Measurements from ENCODE around the gene ADGRL2. TPM values are rescaled to one million over a fixed set of nuclear protein-coding genes. Genes with fewer than 3 reads are reported as not detected.

Gene ADGRL2
- polyA plus RNA-seq, 1 donor from 2014 or later: 190 TPM

- Histone ChIP-seq H3K9ac (ENCODE audit: low read length) (no peak overlapping the region), H3K9me3 (ENCODE audit: low read length) (no peaks in the 10 kb centered on the region), H3K4me2 (ENCODE audit: low read length) (no peak overlapping the region), H2AFZ (ENCODE audit: low read depth, low read length) (no peak overlapping the region), H4K20me1 (ENCODE audit: insufficient read depth) (no peaks in the 10 kb centered on the region), H3F3A (ENCODE audit: insufficient read depth, low read length, poor library complexity, severe bottlenecking) (no peaks in the 10 kb centered on the region), H3K27me3 (ENCODE audit: insufficient read depth, low read depth, low read length) (no peaks in the 10 kb centered on the region), H3K4me3 (ENCODE audit: low read length) (no peak overlapping the region), H3K36me3 (ENCODE audit: insufficient read depth, low read length) (no peaks in the 10 kb centered on the region), H3K79me2 (replicated peaks; ENCODE audit: insufficient read depth, low read length) (no peaks in the 10 kb centered on the region), H3K9me2 (ENCODE audit: insufficient read depth, low read length) (no peaks in the 10 kb centered on the region), H3K27ac (ENCODE audit: low read length) (no peak overlapping the region)
- TF ChIP-seq MXI1 (conservative IDR thresholded peaks at IDR 0.05; ENCODE audit: poor library complexity, severe bottlenecking) (no peak), CTCF (IDR thresholded peaks at IDR 0.05; ENCODE audit: poor library complexity, severe bottlenecking) (no peak), POLR2AphosphoS5 (IDR thresholded peaks at IDR 0.05) (no peak), RAD21 (conservative IDR thresholded peaks at IDR 0.05) (no peak), EZH2 (IDR thresholded peaks at IDR 0.05; ENCODE audit: borderline replicate concordance, insufficient read depth, low read length, poor library complexity, severe bottlenecking) (no peak), SMC3 (conservative IDR thresholded peaks at IDR 0.05; ENCODE audit: poor library complexity) (no peak), REST (IDR thresholded peaks at IDR 0.05; ENCODE audit: borderline replicate concordance) (no peak), TAF1 (IDR thresholded peaks at IDR 0.05; ENCODE audit: low read depth) (no peak), EP300 (conservative IDR thresholded peaks at IDR 0.05; ENCODE audit: poor library complexity, severe bottlenecking) (no peak)
Observed at GRCh38 chr1:81754424-81754823, 46.3 kb upstream of the ADGRL2 start.

- Histone ChIP-seq H4K20me1 (ENCODE audit: insufficient read depth) (no peaks in the 10 kb centered on the region), H2AFZ (ENCODE audit: low read depth, low read length) (no peak overlapping the region), H3K9me2 (ENCODE audit: insufficient read depth, low read length) (no peaks in the 10 kb centered on the region), H3K27ac (ENCODE audit: low read length) (no peak overlapping the region), H3K27me3 (ENCODE audit: insufficient read depth, low read depth, low read length) (no peaks in the 10 kb centered on the region), H3K9ac (ENCODE audit: low read length) (no peak overlapping the region), H3K36me3 (ENCODE audit: insufficient read depth, low read length) (no peaks in the 10 kb centered on the region), H3K4me3 (ENCODE audit: low read length) (no peak overlapping the region), H3K4me2 (ENCODE audit: low read length) (no peak overlapping the region), H3F3A (ENCODE audit: insufficient read depth, low read length, poor library complexity, severe bottlenecking) (no peaks in the 10 kb centered on the region), H3K9me3 (ENCODE audit: low read length) (no peaks in the 10 kb centered on the region), H3K79me2 (replicated peaks; ENCODE audit: insufficient read depth, low read length) (no peaks in the 10 kb centered on the region)
- TF ChIP-seq TAF1 (IDR thresholded peaks at IDR 0.05; ENCODE audit: low read depth) (no peak), EZH2 (IDR thresholded peaks at IDR 0.05; ENCODE audit: borderline replicate concordance, insufficient read depth, low read length, poor library complexity, severe bottlenecking) (no peak)
Observed at GRCh38 chr1:81756872-81757271, 43.9 kb upstream of the ADGRL2 start.

All from neural cell (in vitro differentiated cells).